NCI-H748 (cell line): Measurements from ENCODE around the gene FOLR3.
"Not testable (repeated sequence)": the region's sequence is repeated elsewhere in the genome, so short reads cannot be mapped to it uniquely, and the experiment has no call there.

ENCODE experiments used
- DNase-seq: peaks from one replicate; lab custom pipeline; 2025; ENCODE audit not compliant: unreplicated experiment; lab: John Stamatoyannopoulos, UW

Gene FOLR3

DNA sequence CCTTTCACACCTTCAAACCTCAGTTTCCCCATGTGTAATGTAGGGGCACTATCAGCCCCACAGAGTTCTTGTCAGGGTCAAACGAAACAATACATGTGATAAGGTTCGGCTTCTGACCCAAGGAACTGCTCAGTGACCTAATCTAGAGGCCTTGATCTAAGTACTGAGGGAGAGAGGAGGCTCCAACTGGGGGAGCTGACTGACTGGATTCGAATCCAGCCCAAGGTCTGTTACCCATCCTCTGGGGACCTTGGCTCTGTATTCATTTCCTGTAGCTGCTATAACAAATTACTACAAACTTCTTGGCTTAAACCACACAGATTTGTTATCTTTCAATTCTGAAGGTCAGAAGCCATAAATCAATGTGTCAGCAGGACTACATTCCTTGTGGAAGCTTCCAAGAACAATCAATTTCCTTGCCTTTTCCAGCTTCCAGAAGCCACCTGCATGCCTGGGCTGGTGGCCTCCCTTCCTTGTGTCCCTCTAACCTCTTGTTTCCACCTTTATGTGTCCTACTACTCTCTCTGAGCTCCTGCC lies 12.3 kb upstream of the FOLR3 start:
- DNase-seq: no peak

DNA sequence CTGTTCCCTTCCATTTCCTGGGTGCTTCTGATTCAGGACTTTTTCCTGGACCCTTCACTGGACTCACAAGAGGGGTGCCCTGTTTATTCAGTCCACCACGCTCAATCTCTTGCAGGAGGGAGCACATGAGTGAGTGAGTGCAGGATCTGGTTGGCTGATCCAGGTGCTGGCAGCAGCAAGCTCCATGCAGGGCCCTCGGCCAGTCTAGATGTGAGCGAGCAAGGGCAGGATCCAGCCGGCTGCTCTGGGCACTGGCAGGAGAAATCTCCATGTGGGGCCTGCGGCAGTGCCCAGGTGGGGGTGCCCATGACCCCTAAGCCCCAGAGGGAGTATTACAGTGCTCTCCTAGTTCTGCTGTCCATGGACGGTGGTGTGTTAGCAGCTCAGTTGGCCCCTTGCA lies 11.5 kb upstream of the FOLR3 start:
- DNase-seq: no peak

DNA sequence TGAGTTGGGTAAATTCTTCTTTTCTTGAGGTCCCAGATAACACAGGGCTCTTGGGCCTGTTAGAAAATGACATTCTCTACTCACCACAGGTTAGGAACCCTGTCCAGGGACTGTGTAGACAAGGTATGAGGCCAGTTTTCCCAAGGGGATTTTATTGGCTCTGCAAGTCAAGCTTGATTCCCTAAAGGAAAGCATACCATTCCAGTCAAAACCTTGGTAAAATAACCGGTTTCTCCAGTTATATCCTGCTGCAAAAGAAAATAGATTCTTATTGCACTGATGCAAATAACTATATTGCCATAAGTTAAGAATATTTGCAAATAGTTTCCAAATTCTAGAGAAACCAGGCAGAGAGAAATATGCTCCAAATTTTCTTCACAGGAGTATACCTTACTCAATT lies 9.6 kb upstream of the FOLR3 start:
- no peak for DNase-seq

DNA sequence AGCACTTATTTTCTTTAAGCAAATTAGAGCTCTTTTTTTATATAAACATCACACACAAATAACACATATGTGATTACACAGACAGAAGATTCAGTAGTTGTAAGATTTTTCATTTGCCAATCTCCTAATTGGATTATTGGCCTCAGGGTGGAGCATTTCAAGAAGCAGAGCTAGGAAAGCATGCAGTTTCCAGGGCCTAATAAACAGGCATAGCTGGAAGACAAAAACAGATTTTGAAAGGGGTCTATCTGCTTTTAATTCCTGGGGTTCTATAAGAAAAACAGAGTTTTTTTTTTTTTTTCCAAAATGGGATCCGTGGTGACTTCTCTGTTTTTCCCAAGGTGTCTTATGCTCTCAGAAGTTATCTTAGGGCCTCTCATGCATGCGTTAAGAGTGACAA lies 7.6 kb upstream of the FOLR3 start:
- DNase-seq: no peak

DNA sequence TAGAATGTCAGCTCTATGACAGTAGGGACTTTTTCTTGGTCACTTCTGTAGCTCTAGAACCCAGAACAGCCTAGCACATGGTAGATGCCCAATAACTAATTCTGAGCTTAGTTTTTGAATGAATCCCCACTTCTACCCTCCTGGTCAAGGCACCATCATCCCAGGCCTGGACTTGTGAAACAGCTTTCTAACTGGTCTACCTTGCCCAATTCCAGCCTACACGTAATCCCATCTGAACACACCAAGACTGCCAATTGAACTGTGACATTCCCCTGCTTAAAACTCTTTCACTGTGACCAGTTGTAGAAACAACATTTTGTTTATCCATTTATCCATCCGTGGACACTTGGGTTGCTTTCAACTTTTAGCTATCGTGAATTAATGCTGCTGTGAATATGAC lies 6.1 kb upstream of the FOLR3 start:
- no peak for DNase-seq

DNA sequence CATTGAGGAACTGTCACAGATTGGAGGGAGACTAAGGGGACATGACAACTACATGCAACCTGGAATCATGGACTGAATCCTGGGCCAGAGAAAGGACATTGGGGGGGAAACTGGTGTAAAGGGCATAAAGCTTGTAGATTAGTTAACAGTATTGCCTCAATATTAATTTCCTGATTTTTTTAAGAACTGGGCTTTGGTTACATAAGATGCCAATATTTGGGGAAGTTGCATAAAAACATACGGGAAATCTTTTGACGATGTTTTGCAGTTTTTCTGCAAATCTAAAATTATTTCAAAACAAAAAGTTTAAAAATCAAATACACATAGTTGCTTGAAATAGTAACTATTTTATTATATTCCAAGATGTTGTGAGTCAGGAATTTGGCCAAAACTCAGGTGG lies 2.9 kb upstream of the FOLR3 start:
- DNase-seq: no peak

DNA sequence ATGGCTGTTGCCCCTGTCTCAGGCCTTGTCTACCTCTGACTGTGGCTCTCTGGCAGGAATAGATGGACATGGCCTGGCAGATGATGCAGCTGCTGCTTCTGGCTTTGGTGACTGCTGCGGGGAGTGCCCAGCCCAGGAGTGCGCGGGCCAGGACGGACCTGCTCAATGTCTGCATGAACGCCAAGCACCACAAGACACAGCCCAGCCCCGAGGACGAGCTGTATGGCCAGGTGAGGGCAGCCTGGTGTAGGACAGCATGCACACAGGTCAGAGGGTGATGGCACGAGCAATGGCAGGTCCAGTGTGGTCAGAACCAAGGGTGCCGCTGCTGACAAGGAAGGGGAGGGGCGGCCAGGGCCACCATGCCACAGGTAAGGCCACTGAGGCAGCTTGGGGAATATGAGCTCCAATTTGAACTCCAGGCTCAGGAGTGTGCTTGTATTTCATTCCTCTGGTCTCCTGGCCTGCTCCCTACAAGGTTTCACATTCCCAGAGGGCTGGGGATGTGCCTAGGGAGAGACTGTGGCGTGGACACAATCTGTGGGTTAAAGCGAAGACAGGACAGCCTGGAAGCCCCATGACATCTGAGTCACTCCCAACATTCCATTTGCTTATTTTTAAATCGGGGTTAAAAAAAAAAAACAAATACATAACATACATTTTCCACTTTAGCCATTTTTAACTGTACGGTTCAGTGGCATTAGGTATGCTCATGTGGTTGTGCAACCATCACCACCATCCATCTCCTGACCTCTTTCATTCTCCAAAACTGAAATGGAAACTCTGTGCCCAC lies 562 bp downstream of the FOLR3 start:
- no peak for DNase-seq

DNA sequence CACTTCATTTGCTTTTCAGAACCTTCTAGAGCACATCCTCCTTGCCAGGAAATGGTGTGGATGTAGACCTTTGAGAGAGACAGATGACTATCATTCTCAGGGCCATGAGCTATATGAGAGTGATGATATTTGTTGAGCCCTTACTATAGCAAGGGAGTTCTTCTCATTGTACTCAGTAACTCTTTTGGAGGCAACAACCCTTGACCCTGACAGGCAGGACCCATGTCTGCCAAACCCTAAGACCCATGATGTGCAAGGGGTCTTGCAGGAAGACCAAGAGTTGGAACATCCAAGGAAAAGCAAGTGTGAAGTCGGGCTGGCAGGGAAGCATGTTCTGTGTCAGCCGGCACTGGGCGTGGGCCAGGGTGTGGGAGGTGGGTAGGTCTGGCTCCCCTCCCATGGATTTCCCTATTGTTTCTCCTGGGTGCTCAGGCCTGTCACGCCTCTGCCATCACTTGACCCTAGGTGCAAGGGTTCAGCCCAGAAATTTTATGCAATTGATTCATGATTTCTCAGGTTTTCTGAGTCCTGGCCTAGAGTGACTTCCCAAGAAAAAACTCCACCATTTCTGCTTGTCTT lies 1.2 kb downstream of the FOLR3 start:
- DNase-seq: no peak

DNA sequence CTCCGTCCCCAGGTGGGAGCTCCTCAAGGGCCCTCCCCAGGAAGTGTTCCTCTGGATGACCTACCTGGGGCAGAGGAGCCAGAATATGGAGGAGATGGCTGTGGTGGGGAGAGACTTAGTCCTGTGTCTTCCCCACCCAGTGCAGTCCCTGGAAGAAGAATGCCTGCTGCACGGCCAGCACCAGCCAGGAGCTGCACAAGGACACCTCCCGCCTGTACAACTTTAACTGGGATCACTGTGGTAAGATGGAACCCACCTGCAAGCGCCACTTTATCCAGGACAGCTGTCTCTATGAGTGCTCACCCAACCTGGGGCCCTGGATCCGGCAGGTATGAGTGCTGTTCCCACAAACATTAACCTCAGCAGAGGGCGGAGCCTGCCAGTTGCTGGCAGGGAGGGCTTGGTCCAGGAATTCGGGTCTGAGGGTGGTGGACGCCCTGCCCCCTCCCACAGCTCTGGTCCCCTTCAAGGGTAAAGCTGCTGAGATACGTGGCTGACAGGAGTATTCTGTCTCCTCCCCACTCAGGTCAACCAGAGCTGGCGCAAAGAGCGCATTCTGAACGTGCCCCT lies 3.4 kb downstream of the FOLR3 start:
- no peak for DNase-seq

DNA sequence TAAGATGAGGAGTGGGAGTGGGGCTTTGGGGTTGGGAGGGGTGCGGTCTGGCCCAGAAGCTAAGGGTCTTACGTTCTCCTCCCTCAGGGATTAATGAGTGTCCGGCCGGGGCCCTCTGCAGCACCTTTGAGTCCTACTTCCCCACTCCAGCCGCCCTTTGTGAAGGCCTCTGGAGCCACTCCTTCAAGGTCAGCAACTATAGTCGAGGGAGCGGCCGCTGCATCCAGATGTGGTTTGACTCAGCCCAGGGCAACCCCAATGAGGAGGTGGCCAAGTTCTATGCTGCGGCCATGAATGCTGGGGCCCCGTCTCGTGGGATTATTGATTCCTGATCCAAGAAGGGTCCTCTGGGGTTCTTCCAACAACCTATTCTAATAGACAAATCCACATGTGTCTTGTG lies 4.0 kb downstream of the FOLR3 start:
- no peak for DNase-seq

DNA sequence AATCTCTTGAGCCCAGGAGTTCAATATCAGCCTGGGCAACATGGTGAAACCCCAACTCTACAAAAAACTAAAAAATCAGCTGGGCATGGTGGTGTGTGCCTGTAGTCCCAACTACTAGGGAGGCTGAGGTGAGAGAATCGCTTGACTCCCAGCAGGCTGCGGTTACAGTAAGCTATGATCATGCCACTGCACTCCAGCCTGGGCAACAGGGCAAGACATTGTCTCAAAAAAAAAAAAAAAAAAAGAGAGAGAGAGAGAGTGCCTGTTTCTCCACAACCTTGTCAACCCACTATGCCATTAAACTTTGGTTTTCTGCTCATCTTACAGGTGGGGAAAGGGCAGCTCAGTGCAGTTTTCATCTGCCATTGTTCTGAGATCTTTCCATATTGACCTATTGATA lies 5.1 kb downstream of the FOLR3 start:
- DNase-seq: no peak

DNA sequence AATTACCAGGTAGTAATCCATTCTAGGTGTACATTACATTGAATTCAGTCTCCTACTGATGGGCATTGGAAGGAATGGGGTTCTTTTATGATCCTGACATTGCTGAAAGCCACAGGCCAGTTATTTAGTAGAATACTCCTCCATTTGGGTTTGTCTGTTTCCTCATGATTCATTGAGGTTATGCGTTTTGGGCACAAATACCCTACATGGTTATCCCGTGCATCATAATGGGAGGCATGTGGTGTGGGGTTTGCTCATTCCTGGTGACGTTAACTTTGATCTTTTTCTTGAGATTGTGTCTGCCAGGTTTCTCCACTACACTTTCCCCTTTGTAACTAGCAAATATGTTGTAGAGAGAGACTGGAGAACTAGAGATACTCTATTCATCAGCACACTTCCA lies 5.5 kb downstream of the FOLR3 start:
- no peak for DNase-seq

DNA sequence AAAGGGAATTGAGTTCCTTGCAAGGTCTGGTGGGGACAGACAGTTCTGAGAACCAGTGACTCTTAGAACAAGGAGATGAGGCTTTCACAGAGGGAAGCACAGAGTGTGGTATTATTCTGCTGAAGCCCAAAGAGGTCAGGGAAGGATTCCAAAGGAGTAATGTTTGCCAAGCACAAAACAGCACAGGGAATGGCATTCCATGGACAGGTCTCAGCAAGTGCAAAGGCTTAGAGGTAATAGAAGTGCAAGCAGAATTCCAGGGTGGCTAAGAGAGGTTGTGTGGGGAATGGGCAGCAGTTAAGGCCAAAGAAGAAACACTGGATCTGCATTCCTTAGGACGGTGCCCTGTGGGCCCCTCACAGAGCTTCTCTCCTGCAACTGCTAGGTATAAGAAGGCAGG lies 6.6 kb downstream of the FOLR3 start:
- not testable (repeated sequence) for DNase-seq

DNA sequence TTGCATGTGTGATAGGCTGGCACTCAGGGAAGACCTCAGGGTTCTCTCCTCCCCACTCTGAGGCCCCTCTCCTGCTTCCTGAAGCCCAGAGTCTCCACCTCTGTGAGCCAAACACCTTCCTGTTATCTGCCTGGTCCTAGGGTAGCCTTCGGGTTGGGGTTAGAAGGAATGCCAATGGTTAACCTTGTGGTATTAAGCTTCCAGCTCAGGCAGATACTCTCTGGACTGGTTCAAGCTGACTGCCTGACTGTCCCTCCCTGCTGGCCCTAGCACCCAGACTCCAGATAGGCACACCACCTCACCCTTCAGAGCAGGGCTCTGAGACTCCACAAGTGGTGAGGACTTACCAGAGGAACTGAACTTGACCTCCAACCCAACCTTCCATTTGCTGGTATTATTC lies 7.0 kb downstream of the FOLR3 start:
- not testable (repeated sequence) for DNase-seq

DNA sequence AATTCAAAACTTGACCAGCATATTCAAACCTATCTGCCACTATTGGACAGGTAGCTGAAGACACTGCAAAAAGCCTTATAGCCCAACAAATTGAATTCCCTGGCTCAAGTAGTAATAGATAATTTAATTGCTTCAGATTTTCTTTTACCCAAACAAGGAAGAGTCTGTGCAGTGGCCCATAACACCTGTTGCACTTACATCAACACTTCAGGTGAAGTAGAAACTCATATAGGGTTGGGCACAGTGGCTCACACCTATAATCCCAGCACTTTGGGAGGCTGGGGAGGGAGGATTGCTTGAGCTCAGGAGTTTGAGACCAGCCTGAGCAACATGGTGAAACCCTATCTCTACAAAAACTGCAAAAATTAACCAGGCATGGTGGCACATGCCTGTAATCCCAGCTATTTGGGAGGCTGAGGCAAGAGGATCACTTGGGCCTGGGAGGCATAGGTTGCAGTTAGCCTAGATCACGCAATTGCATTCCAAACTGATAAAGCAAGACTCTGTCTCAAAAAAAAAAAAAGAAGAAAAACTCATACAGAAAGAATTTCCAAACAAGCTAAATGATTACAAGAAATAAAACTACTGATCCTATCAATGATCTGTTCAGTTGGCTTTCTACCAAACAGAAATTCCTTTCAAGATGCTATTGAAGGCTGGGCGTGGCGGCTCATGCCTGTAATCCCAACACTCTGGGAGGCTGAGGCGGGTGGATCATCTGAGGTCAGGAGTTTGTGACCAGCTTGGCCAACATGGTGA lies 9.5 kb downstream of the FOLR3 start:
- no peak for DNase-seq

DNA sequence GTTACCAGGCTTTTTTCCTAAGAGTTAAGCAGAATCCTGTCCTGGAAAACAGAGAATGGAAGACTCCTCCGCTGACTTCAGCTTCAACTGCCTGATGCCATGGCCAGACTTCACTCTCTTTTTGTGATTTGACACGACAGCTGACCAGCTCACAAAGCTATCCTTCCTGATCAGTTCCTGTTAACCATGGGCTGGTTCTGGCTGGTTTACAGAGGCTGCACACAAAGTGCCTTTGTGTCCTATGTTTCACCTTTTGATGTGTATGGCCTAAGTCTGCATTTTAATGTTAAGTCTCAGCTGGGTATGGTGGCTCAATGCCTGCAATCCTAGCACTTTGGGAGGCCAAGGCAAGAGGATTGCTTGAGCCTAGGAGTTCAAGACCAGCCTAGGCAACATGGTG lies 11.1 kb downstream of the FOLR3 start:
- no peak for DNase-seq

DNA sequence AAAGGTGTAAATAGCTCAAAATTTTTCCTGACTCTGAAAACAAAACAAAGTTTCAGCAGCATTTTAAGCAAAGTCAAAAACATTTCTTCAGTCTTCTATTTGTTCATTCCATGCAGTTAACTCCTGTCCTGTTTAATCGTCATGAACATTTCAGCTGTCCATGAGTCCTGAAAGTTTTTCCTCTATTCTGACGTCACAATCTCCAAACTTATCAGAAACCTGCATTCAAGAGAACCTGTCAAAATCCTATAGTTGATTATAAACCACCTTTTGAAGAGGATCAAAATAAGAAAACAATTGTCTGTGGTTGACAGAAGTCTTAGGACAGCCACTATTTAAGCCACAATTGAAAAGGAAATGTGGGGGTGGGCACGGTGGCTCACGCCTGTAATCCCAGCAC lies 15.4 kb downstream of the FOLR3 start:
- DNase-seq: no peak

DNA sequence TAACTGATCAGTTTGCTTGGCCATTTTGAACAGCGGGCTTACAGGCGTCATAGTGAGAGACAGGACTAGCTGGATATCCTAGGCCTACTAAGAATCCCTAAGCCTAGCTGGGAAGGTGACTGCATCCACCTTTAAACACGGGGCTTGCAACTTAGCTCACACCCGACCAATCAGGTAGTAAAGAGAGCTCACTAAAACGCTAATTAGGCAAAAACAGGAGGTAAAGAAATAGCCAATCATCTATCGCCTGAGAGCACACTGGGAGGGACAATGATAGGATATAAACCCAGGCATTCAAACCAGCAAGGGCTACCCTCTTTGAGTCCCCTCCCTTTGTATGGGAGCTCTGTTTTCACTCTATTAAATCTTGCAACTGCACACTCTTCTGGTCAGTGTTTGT lies 18.3 kb downstream of the FOLR3 start:
- not testable (repeated sequence) for DNase-seq

DNA sequence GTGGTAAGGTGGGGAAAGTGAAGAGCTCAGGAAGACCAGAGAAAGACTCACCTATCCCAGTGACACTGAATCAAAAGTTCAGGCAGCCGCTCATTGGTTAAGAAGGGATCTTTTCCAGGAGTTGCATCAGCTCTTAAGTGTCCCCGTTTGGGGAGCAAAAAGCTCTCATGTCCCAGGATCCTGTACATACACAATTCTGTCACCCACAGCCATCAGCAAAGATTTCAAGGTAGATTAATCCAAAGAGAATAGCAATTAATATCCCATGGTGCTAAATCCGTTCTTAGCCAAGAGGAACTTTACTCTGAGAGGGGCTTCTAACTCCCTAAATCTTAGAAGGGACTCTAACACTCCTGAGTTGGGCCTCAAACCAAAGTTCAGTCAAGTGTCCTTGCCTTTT lies 19.3 kb downstream of the FOLR3 start:
- DNase-seq: no peak

DNA sequence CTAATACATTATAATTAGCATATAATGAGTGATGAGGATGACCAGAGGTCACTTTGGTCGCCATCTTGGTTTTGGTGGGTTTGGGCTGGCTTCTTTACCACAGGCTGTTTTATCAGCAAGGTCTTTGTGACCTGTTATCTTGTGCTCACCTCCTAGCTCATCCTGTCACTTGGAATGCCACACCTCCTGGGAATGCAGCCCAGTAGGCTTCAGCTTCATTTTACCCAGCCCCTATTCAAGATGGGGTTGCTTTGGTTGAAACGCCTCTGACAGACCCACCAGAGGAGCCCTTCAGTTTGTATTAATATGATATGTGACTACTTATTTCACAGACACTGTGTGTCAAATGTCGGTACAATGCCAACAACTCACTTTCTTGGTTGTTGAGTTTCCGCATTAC lies 20.2 kb downstream of the FOLR3 start:
- DNase-seq: no peak

DNA sequence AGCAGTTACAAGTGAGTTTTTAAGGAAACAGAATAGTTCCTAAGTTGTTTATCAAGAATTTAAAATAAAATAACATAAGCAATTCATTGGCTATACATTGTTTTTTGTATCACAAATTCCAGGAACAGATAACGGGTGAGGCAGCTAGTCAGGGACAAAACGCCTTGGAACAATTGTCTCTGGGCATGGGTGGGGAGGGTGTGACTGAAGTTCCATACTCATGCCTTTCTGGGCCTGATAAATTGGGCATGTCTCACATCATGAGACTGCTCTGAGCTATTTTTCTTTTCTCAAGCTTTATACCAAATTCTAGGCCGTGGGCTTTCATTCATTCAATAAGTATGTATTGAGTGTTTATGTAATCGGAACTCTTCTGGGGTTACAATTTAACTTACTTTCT lies 21.6 kb downstream of the FOLR3 start:
- no peak for DNase-seq

DNA sequence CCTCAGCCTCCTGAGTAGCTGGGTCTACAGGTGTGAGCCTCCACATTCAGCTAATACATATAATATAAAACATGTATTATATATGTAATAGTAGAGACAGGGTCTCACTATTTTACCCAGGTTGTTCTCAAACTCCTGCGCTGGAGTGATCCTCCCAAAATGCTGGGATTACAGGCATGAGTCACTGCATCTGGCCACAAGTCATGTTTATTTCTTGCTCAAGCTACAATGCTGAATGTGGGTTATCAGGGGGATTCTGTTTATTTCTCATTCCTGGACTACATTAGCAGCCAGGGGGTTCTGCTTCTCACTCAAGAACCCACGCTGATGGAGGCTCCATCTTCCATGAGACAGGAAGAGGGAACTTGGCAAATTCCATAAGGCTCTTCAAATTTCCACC lies 24.8 kb downstream of the FOLR3 start:
- DNase-seq: no peak
